Endothelial cell of umbilical vein (primary cell): ENCODE data around the gene SLC44A1. TPM values are rescaled to one million over a fixed set of nuclear protein-coding genes. Genes with fewer than 3 reads are reported as not detected.

Experiments
- BruUV-seq: library from RNA; stranded (reverse); fragments of 400-500 nt; replicated peaks from 2 replicates; lab custom pipeline; 2021; lab: Mats Ljungman, UMichigan
- CTCF ChIA-PET: fragments of 300-600, 350-600 bp; sonication (Branson Sonifier 250); formaldehyde crosslinking; loops from one replicate; lab custom pipeline; 2021; ENCODE audit warnings: antibody characterized with exemption, inconsistent platforms; lab: Charles Lee
- POLR2A ChIA-PET: fragments of 300-600, 350-600 bp; sonication (Branson Sonifier 250); formaldehyde crosslinking; loops from one replicate; lab custom pipeline; 2021; ENCODE audit warnings: antibody characterized with exemption, inconsistent platforms; lab: Charles Lee
- DNase-seq: peaks from one replicate; pipeline ENCODE4 v3.0.0-alpha.2; 2011; ENCODE audit warnings: low read depth, low spot score
- FAIRE-seq: peaks from 2 replicates; lab custom pipeline; 2011; peaks lifted over from hg19 to GRCh38; lab: Jason Lieb, UNC
- H2AFZ ChIP-seq: 2 replicates; pipeline ENCODE4 v1.6.0; 2012; ENCODE audit warnings: low read depth, low read length, control low read depth, inconsistent platforms
- H3K27ac ChIP-seq: 2 replicates; pipeline ENCODE4 v1.5.1; 2011; ENCODE audit warnings: low read depth, mild to moderate bottlenecking, control low read depth, low read length, moderate library complexity; ENCODE audit not compliant: insufficient read depth
- H3K27me3 ChIP-seq, 2 experiments: 2 replicates each; pipeline versions ENCODE4 v1.6.0 to v1.6.1; 2011; ENCODE audit warnings: low read length in 2 of 2, mixed read lengths in 1 of 2; ENCODE audit not compliant: control insufficient read depth in 2 of 2, insufficient read depth in 2 of 2
- H3K36me3 ChIP-seq, 2 experiments: 2 replicates in 1 of 2; 3 replicates in 1 of 2; pipeline ENCODE4 v1.5.1; 2011; ENCODE audit warnings: low read length in 2 of 2, mild to moderate bottlenecking in 1 of 2, moderate library complexity in 1 of 2; ENCODE audit not compliant: control insufficient read depth in 2 of 2, insufficient read depth in 2 of 2; ENCODE audit errors: extremely low read depth in 1 of 2
- H3K4me1 ChIP-seq: 3 replicates; pipeline ENCODE4 v1.5.1; 2011; ENCODE audit warnings: mild to moderate bottlenecking, low read length; ENCODE audit not compliant: control insufficient read depth, insufficient read depth; ENCODE audit errors: extremely low read depth
- H3K4me2 ChIP-seq: 2 replicates; pipeline ENCODE4 v1.6.1; 2011; ENCODE audit warnings: low read length, control low read depth, mixed read lengths; ENCODE audit not compliant: insufficient read depth
- H3K4me3 ChIP-seq, 3 experiments: fragments of 200-600 bp in 1 of 3; sonication (generic), shearing (Covaris generic) in 1 of 3; replicated peaks in 1 of 3; 2 replicates each; pipeline ENCODE4 v1.5.1; 2011 to 2016; ENCODE audit warnings: control low read depth in 3 of 3, low read length in 3 of 3, mild to moderate bottlenecking in 2 of 3, inconsistent platforms in 1 of 3, low read depth in 1 of 3, moderate library complexity in 1 of 3; ENCODE audit not compliant: insufficient read depth in 1 of 3
- H3K79me2 ChIP-seq: 2 replicates; pipeline ENCODE4 v1.6.0; 2012; ENCODE audit warnings: low read length, inconsistent platforms; ENCODE audit not compliant: control insufficient read depth, insufficient read depth
- H3K9ac ChIP-seq: replicated peaks from 2 replicates; pipeline ENCODE3; 2011; ENCODE audit warnings: low read length, control low read depth; ENCODE audit not compliant: insufficient read depth; ENCODE audit errors: extremely low read depth
- H3K9me1 ChIP-seq: replicated peaks from 3 replicates; pipeline ENCODE4 v1.6.0; 2011; ENCODE audit warnings: mild to moderate bottlenecking, low read length; ENCODE audit not compliant: control insufficient read depth, insufficient read depth; ENCODE audit errors: extremely low read depth
- H3K9me3 ChIP-seq: replicated peaks from 2 replicates; pipeline ENCODE4 v1.5.1; 2012; ENCODE audit warnings: low read length, inconsistent platforms; ENCODE audit not compliant: control insufficient read depth, insufficient read depth
- H4K20me1 ChIP-seq: replicated peaks from 2 replicates; pipeline ENCODE3; 2011; ENCODE audit warnings: mild to moderate bottlenecking, low read length; ENCODE audit not compliant: control insufficient read depth, insufficient read depth; ENCODE audit errors: extremely low read depth
- EZH2 ChIP-seq: IDR thresholded peaks from 2 replicates; pipeline ENCODE4 v1.6.1; 2012; ENCODE audit warnings: borderline replicate concordance, low read depth, mild to moderate bottlenecking, moderate library complexity, low read length, inconsistent platforms; ENCODE audit not compliant: severe bottlenecking
- FOS ChIP-seq: IDR thresholded peaks from 2 replicates; pipeline ENCODE4 v1.6.1; 2011; ENCODE audit warnings: mild to moderate bottlenecking, low read length, moderate library complexity, borderline replicate concordance; ENCODE audit not compliant: insufficient read depth
- GATA2 ChIP-seq: IDR thresholded peaks from 2 replicates; pipeline ENCODE4 v1.7.0; 2011; ENCODE audit warnings: low read depth, mild to moderate bottlenecking, moderate library complexity, mixed read lengths, low read length; ENCODE audit not compliant: insufficient read length, insufficient read depth
- JUN ChIP-seq: IDR thresholded peaks from 2 replicates; pipeline ENCODE4 v1.6.1; 2011; ENCODE audit warnings: borderline replicate concordance, low read depth; ENCODE audit not compliant: insufficient read length, insufficient read depth
- MYC ChIP-seq: IDR thresholded peaks from one replicate; pipeline ENCODE4 v1.6.1; 2011; ENCODE audit warnings: mild to moderate bottlenecking, low read depth, low read length
- POLR2AphosphoS5 ChIP-seq: IDR thresholded peaks from 2 replicates; pipeline ENCODE4 v1.6.1; 2012; ENCODE audit warnings: low read depth, mild to moderate bottlenecking, control low read depth, low read length, moderate library complexity; ENCODE audit not compliant: insufficient read depth
- dilution Hi-C: fragments of 300-500 bp; cut with MboI; formaldehyde crosslinking; loops from one replicate; pipeline ENCODE4 v1.15.0; 2019; ENCODE audit warnings: low sequenced_read_pairs; ENCODE audit not compliant: extremely low pct_ligation_motif_present
- intact Hi-C: fragments of 100-400 bp; cut with micrococcal nuclease; formaldehyde crosslinking; loops from one replicate; pipeline ENCODE4 v1.10.0; 2022
- polyA plus RNA-seq, 4 experiments: library from polyadenylated mRNA; depleted of rRNA in 3 of 4; stranded (reverse) in 3 of 4; unstranded in 1 of 4; fragments of >200 nt; gene quantifications; 2 replicates each; pipeline versions ENCODE4 v1.2.1 to v1.2.3, GENCODE V29; 2011 to 2012; ENCODE audit warnings: missing spikeins in 1 of 4
- total RNA-seq: library from RNA; stranded (reverse); gene quantifications from 2 replicates; pipeline ENCODE4 v1.2.3, GENCODE V29; 2021

SLC44A1 gene
- total and polyA plus RNA-seq, 2 donors (not counting 3 experiments of a cell fraction or from before 2014, with no cell fraction given), result 16.1 to 37.7 TPM

GRCh38 chr9:105333811-105334210 is 89.4 kb downstream of the SLC44A1 start:
- no peak for FAIRE-seq
- TF ChIP-seq FOS (no peak), MYC (no peak), GATA2 (no peak)
- H3K27me3 ChIP-seq, result no peaks in the 10 kb centered on the region
- H3K9ac ChIP-seq, result no peak overlapping the region
- no peak overlapping the region for H3K4me2 ChIP-seq
- no peaks in the 10 kb centered on the region for H3K9me1 ChIP-seq
- no peak overlapping the region for H2AFZ ChIP-seq
- H3K36me3 ChIP-seq, result no peaks in the 10 kb centered on the region
- H3K4me1 ChIP-seq, result no peaks in the 10 kb centered on the region
- ChIA-PET CTCF (no interaction called here), POLR2A (no interaction called here)
- no peak overlapping the region for H3K27ac ChIP-seq
- DNase-seq, result no peak
- dilution Hi-C loops (no loop called here), intact Hi-C loops (no loop called here)
- no peaks in the 10 kb centered on the region for H3K79me2 ChIP-seq
- BruUV-seq, result no TSS peak
- no peaks in the 10 kb centered on the region for H4K20me1 ChIP-seq
- H3K9me3 ChIP-seq, result no peaks in the 10 kb centered on the region
- no peak overlapping the region for H3K4me3 ChIP-seq

GRCh38 chr9:105338308-105338707 is 93.9 kb downstream of the SLC44A1 start:
- Histone ChIP-seq H3K4me2 (no peak overlapping the region), H3K36me3 (no peaks in the 10 kb centered on the region), H3K9ac (no peak overlapping the region), H4K20me1 (no peaks in the 10 kb centered on the region), H3K9me3 (no peaks in the 10 kb centered on the region), H3K27me3 (no peaks in the 10 kb centered on the region), H3K4me3 (no peak overlapping the region), H3K27ac (no peak overlapping the region), H3K79me2 (no peaks in the 10 kb centered on the region), H2AFZ (no peak overlapping the region), H3K4me1 (no peaks in the 10 kb centered on the region), H3K9me1 (no peaks in the 10 kb centered on the region)
- ChIA-PET CTCF (no interaction called here), POLR2A (no interaction called here)
- TF ChIP-seq MYC (no peak), POLR2AphosphoS5 (no peak), EZH2 (no peak), GATA2 (no peak), FOS (no peak), JUN (no peak)
- dilution Hi-C loops, result no loop called here
- intact Hi-C loops, result no loop called here
- no peak for FAIRE-seq
- BruUV-seq, result no TSS peak
- no peak for DNase-seq
